Measurements from ENCODE around the gene MED13L.

GRCh38 chr12:116200812-116201211 lies 76.7 kb downstream of the MED13L start:
- TF ChIP-seq RAD21 (IDR thresholded peaks at IDR 0.05; ENCODE audit: low read length), result no peak
- no peak for TF ChIP-seq POLR2A (IDR thresholded peaks at IDR 0.05; ENCODE audit: low read depth, low read length)
- TF ChIP-seq CEBPB (IDR thresholded peaks at IDR 0.05; ENCODE audit: low read depth, low read length), result no peak
- TF ChIP-seq CTCF (conservative IDR thresholded peaks at IDR 0.05; ENCODE audit: low read depth, low read length), result no peak
- no peak for TF ChIP-seq FOS (IDR thresholded peaks at IDR 0.05; ENCODE audit: low read depth, low read length)
- TF ChIP-seq MAFK (IDR thresholded peaks at IDR 0.05; ENCODE audit: low read depth, low read length), result no peak
- no peak for TF ChIP-seq RFX5 (IDR thresholded peaks at IDR 0.05; ENCODE audit: low read depth, low read length)
- TF ChIP-seq RCOR1 (IDR thresholded peaks at IDR 0.05; ENCODE audit: insufficient replicate concordance, low read length), result no peak
- TF ChIP-seq MXI1 (IDR thresholded peaks at IDR 0.05; ENCODE audit: borderline replicate concordance, low read depth, low read length), result no peak
- no peak for TF ChIP-seq BHLHE40 (IDR thresholded peaks at IDR 0.05; ENCODE audit: low read depth, low read length)
- no peak for TF ChIP-seq SMC3 (IDR thresholded peaks at IDR 0.05; ENCODE audit: low read depth, low read length)
- no peak for TF ChIP-seq CHD1 (IDR thresholded peaks at IDR 0.05; ENCODE audit: low read depth, low read length)
- TF ChIP-seq USF2 (IDR thresholded peaks at IDR 0.05; ENCODE audit: low read depth, low read length), result no peak
- TF ChIP-seq ELK1 (IDR thresholded peaks at IDR 0.05; ENCODE audit: borderline replicate concordance, low read depth, low read length), result no peak
